ENCODE data around the gene ETV6.

The ETV6 gene

GRCh38 chr12:11763760-11764520 is 114.5 kb downstream of the ETV6 start:
- no peak for DNase-seq

- no peak for DNase-seq
These were observed 115.4 kb downstream of the ETV6 start for GRCh38 chr12:11764837-11765236.

GRCh38 chr12:11765421-11765816 is 115.9 kb downstream of the ETV6 start:
- DNase-seq: no peak

- DNase-seq: peak; percentile 44 to 47
These were observed 116.6 kb downstream of the ETV6 start for GRCh38 chr12:11765817-11766794.

- no peak for DNase-seq
These were observed 117.7 kb downstream of the ETV6 start for GRCh38 chr12:11767029-11767724.

GRCh38 chr12:11767798-11768197 is 118.3 kb downstream of the ETV6 start:
- DNase-seq: no peak

GRCh38 chr12:11768233-11768965 is 118.9 kb downstream of the ETV6 start:
- DNase-seq: no peak

GRCh38 chr12:11769723-11770514 is 120.4 kb downstream of the ETV6 start:
- DNase-seq: no peak

- DNase-seq: no peak
These were observed 121.9 kb downstream of the ETV6 start for GRCh38 chr12:11771356-11771755.

GRCh38 chr12:11771895-11772502 is 122.5 kb downstream of the ETV6 start:
- DNase-seq: no peak

GRCh38 chr12:11773889-11774677 is 124.6 kb downstream of the ETV6 start:
- no peak for DNase-seq

- no peak for DNase-seq
These were observed 125.3 kb downstream of the ETV6 start for GRCh38 chr12:11774821-11775220.

GRCh38 chr12:11776316-11776715 is 126.8 kb downstream of the ETV6 start:
- DNase-seq: no peak

- no peak for DNase-seq
These were observed 128.0 kb downstream of the ETV6 start for GRCh38 chr12:11777451-11777850.

- DNase-seq: no peak
These were observed 128.5 kb downstream of the ETV6 start for GRCh38 chr12:11777962-11778361.

GRCh38 chr12:11778713-11779685 is 129.5 kb downstream of the ETV6 start:
- no peak for DNase-seq

- DNase-seq: no peak
These were observed 131.1 kb downstream of the ETV6 start for GRCh38 chr12:11780521-11781101.

- no peak for DNase-seq
These were observed 133.5 kb downstream of the ETV6 start for GRCh38 chr12:11782914-11783420.

Data from activated CD4-positive, alpha-beta T cell treated with anti-CD3 and anti-CD28 coated beads for 4 hours (primary cell).